Activated CD4-positive, alpha-beta memory T cell treated with anti-CD3 and anti-CD28 coated beads, Interleukin-2, amount 10 ng/mL, durations not matched to agents 7 days and 5 days (primary cell): ENCODE data around the gene PITHD1. TPM values are rescaled to one million over a fixed set of nuclear protein-coding genes. Genes with fewer than 3 reads are reported as not detected.

Experiments
- CTCF ChIA-PET: fragments of 350-600 bp; sonication (Branson Sonifier 250); formaldehyde crosslinking; loops from one replicate; lab custom pipeline; 2021; ENCODE audit warnings: antibody characterized with exemption, inconsistent platforms; lab: Charles Lee
- POLR2A ChIA-PET: fragments of 350-600 bp; sonication (Branson Sonifier 250); formaldehyde crosslinking; loops from one replicate; lab custom pipeline; 2021; ENCODE audit warnings: antibody characterized with exemption; lab: Charles Lee
- DNase-seq: peaks from one replicate; pipeline ENCODE4 v3.0.0-alpha.2; 2020
- H3K27ac Mint-ChIP-seq: one replicate; pipeline ENCODE4 v1.8.0; 2021; ENCODE audit warnings: mild to moderate bottlenecking, mixed read lengths
- H3K27me3 Mint-ChIP-seq: one replicate; pipeline ENCODE4 v1.8.0; 2021; ENCODE audit warnings: mixed read lengths
- H3K36me3 Mint-ChIP-seq: one replicate; pipeline ENCODE4 v1.8.0; 2021; ENCODE audit warnings: low read depth, mixed read lengths
- H3K4me1 Mint-ChIP-seq: one replicate; pipeline ENCODE4 v1.8.0; 2021; ENCODE audit warnings: mixed read lengths
- H3K4me3 Mint-ChIP-seq: one replicate; pipeline ENCODE4 v1.8.0; 2021; ENCODE audit warnings: mild to moderate bottlenecking, mixed read lengths
- H3K9me3 Mint-ChIP-seq: one replicate; pipeline ENCODE4 v1.8.0; 2021; ENCODE audit warnings: mixed read lengths
- total RNA-seq, 2 experiments: library from RNA; stranded (reverse); gene quantifications; one replicate each; pipeline ENCODE4 v1.2.3, GENCODE V29; 2021

The PITHD1 gene
- total RNA-seq, 2 experiments from 2014 or later: 50.0 to 51.6 TPM

GRCh38 chr1:23751050-23751814, 27.0 kb upstream of the PITHD1 start:
- Mint-ChIP-seq H3K27ac (no peak overlapping the region), H3K4me3 (no peak overlapping the region), H3K4me1 (peaks cover 28% of the 10 kb centered on the region), H3K36me3 (peaks cover 64% of the 10 kb centered on the region), H3K9me3 (no peaks in the 10 kb centered on the region), H3K27me3 (no peaks in the 10 kb centered on the region)
- DNase-seq: peak; percentile 45
- ChIA-PET CTCF (interaction anchor here (0.6 to 4.2 kb wide), 3 partner anchors 20 to 92 kb away, joined by 5 to 21 read pairs (median 5); partner anchors contain the start of gene RPL11), POLR2A (no interaction called here)

- Mint-ChIP-seq H3K4me3 (no peak overlapping the region), H3K4me1 (peaks cover 25% of the 10 kb centered on the region), H3K36me3 (peaks cover 65% of the 10 kb centered on the region), H3K27ac (no peak overlapping the region), H3K27me3 (no peaks in the 10 kb centered on the region), H3K9me3 (no peaks in the 10 kb centered on the region)
- no peak for DNase-seq
- POLR2A ChIA-PET: no interaction called here
- CTCF ChIA-PET: interaction anchor here (0.6 to 4.2 kb wide), 3 partner anchors 19 to 92 kb away, joined by 5 to 21 read pairs (median 5); partner anchors contain the start of gene RPL11
Measured at GRCh38 chr1:23751815-23752200, 26.4 kb upstream of the PITHD1 start.

GRCh38 chr1:23752909-23753308, 25.3 kb upstream of the PITHD1 start:
- Mint-ChIP-seq H3K27me3 (no peaks in the 10 kb centered on the region), H3K4me3 (no peak overlapping the region), H3K27ac (no peak overlapping the region), H3K36me3 (peaks cover 63% of the 10 kb centered on the region), H3K4me1 (peaks cover 14% of the 10 kb centered on the region), H3K9me3 (no peaks in the 10 kb centered on the region)
- no peak for DNase-seq
- POLR2A ChIA-PET: no interaction called here
- CTCF ChIA-PET: interaction anchor here (4.2 kb wide), 1 partner anchor 18 kb away, joined by 21 read pairs; no protein-coding TSS in a partner anchor

- CTCF ChIA-PET: interaction anchor here (1.3 kb wide), 1 partner anchor 10 kb away, joined by 4 read pairs; no protein-coding TSS in a partner anchor
- Mint-ChIP-seq H3K36me3 (peaks cover 69% of the 10 kb centered on the region), H3K4me1 (no peaks in the 10 kb centered on the region)
Measured at GRCh38 chr1:23756676-23757075, 21.5 kb upstream of the PITHD1 start.

GRCh38 chr1:23757812-23758211, 20.4 kb upstream of the PITHD1 start:
- H3K9me3 Mint-ChIP-seq: no peaks in the 10 kb centered on the region
- no peaks in the 10 kb centered on the region for H3K4me1 Mint-ChIP-seq
- no peak for DNase-seq
- no peak overlapping the region for H3K4me3 Mint-ChIP-seq
- POLR2A ChIA-PET: no interaction called here
- no peak overlapping the region for H3K27ac Mint-ChIP-seq
- H3K36me3 Mint-ChIP-seq: peaks cover 63% of the 10 kb centered on the region
- CTCF ChIA-PET: interaction anchor here (0.9 to 1.6 kb wide), 3 partner anchors 10 to 13 kb away, joined by 3 to 7 read pairs (median 4); no protein-coding TSS in a partner anchor
- no peaks in the 10 kb centered on the region for H3K27me3 Mint-ChIP-seq

More at GRCh38 chr1:23756676-23757075, 21.5 kb upstream of the PITHD1 start:
- Mint-ChIP-seq H3K27me3 (no peaks in the 10 kb centered on the region), H3K4me3 (no peak overlapping the region), H3K9me3 (no peaks in the 10 kb centered on the region), H3K27ac (no peak overlapping the region)
- no peak for DNase-seq
- POLR2A ChIA-PET: no interaction called here

- no peaks in the 10 kb centered on the region for H3K4me1 Mint-ChIP-seq
- no peak overlapping the region for H3K27ac Mint-ChIP-seq
- peaks cover 53% of the 10 kb centered on the region for H3K36me3 Mint-ChIP-seq
- no peaks in the 10 kb centered on the region for H3K9me3 Mint-ChIP-seq
- H3K27me3 Mint-ChIP-seq: no peaks in the 10 kb centered on the region
- ChIA-PET POLR2A (interaction anchor here (0.7 kb wide), 1 partner anchor 12 kb away, joined by 3 read pairs; no protein-coding TSS in a partner anchor), CTCF (no interaction called here)
- no peak overlapping the region for H3K4me3 Mint-ChIP-seq
- DNase-seq: no peak
Measured at GRCh38 chr1:23759277-23759676, 18.9 kb upstream of the PITHD1 start.

- no peaks in the 10 kb centered on the region for H3K27me3 Mint-ChIP-seq
Measured at GRCh38 chr1:23763041-23763577, 15.1 kb upstream of the PITHD1 start.

GRCh38 chr1:23768733-23769132, 9.5 kb upstream of the PITHD1 start:
- POLR2A ChIA-PET: no interaction called here
- Mint-ChIP-seq H3K27me3 (no peaks in the 10 kb centered on the region), H3K9me3 (no peaks in the 10 kb centered on the region), H3K27ac (no peak overlapping the region), H3K4me3 (no peak overlapping the region), H3K36me3 (peaks cover 10% of the 10 kb centered on the region), H3K4me1 (peaks cover 8% of the 10 kb centered on the region)
- no peak for DNase-seq
- CTCF ChIA-PET: interaction anchor here (0.7 to 1.6 kb wide), 2 partner anchors 13 to 599 kb away, joined by 3 to 4 read pairs; no protein-coding TSS in a partner anchor

More at GRCh38 chr1:23763041-23763577, 15.1 kb upstream of the PITHD1 start:
- Mint-ChIP-seq H3K36me3 (peaks cover 38% of the 10 kb centered on the region), H3K9me3 (no peaks in the 10 kb centered on the region), H3K4me3 (no peak overlapping the region), H3K27ac (no peak overlapping the region), H3K4me1 (no peaks in the 10 kb centered on the region)
- CTCF ChIA-PET: interaction anchor here (1.4 kb wide), 1 partner anchor 9 kb away, joined by 7 read pairs; no protein-coding TSS in a partner anchor
- DNase-seq: no peak
- POLR2A ChIA-PET: no interaction called here

- POLR2A ChIA-PET: interaction anchor here (1.0 to 2.3 kb wide), 9 partner anchors 20 to 244 kb away, joined by 3 to 13 read pairs (median 4); partner anchors contain the start of genes ELOA, GALE, HMGCL and RPL11
- no peaks in the 10 kb centered on the region for H3K36me3 Mint-ChIP-seq
Measured at GRCh38 chr1:23772049-23772853, 6.0 kb upstream of the PITHD1 start.

GRCh38 chr1:23772854-23773242, 5.4 kb upstream of the PITHD1 start:
- Mint-ChIP-seq H3K27me3 (no peaks in the 10 kb centered on the region), H3K36me3 (no peaks in the 10 kb centered on the region), H3K9me3 (no peaks in the 10 kb centered on the region), H3K4me3 (no peak overlapping the region), H3K4me1 (peaks cover 41% of the 10 kb centered on the region), H3K27ac (no peak overlapping the region)
- ChIA-PET CTCF (no interaction called here), POLR2A (no interaction called here)
- no peak for DNase-seq

More at GRCh38 chr1:23772049-23772853, 6.0 kb upstream of the PITHD1 start:
- Mint-ChIP-seq H3K27ac (no peak overlapping the region), H3K9me3 (no peaks in the 10 kb centered on the region), H3K4me3 (no peak overlapping the region), H3K4me1 (peaks cover 37% of the 10 kb centered on the region), H3K27me3 (no peaks in the 10 kb centered on the region)
- CTCF ChIA-PET: interaction anchor here (0.6 to 3.4 kb wide), 34 partner anchors 8 to 427 kb away, joined by 3 to 34 read pairs (median 5); partner anchors contain the start of genes CNR2, GALE and HMGCL
- peak; percentile 88 for DNase-seq

GRCh38 chr1:23774174-23774880, 3.9 kb upstream of the PITHD1 start:
- CTCF ChIA-PET: interaction anchor here (0.9 to 1.7 kb wide), 9 partner anchors 10 to 137 kb away, joined by 3 to 5 read pairs (median 3); no protein-coding TSS in a partner anchor
- Mint-ChIP-seq H3K27me3 (no peaks in the 10 kb centered on the region), H3K9me3 (no peaks in the 10 kb centered on the region), H3K27ac (no peak overlapping the region), H3K36me3 (no peaks in the 10 kb centered on the region), H3K4me1 (peaks cover 48% of the 10 kb centered on the region), H3K4me3 (no peak overlapping the region)
- POLR2A ChIA-PET: interaction anchor here (0.9 to 1.9 kb wide), 4 partner anchors 11 to 215 kb away, joined by 3 to 5 read pairs (median 3); partner anchors contain the start of gene PNRC2
- DNase-seq: no peak
